Stomach (tissue), 9 donors: Measurements from ENCODE around the gene APLP1. TPM values are rescaled to one million over a fixed set of nuclear protein-coding genes. Genes with fewer than 3 reads are reported as not detected.

Experiments used
- DNase-seq, 2 donors: peaks; one replicate each; pipeline versions ENCODE4 v3.0.0 to v3.0.0-alpha.2; 2013 to 2019
- H3K27ac ChIP-seq, 5 donors: fragments of 200-600 bp in 4 of 5; sonication (generic) in 4 of 5; one replicate each; pipeline ENCODE4 v1.5.1; 2013 to 2019; ENCODE audit warnings: mild to moderate bottlenecking in 1 of 5, moderate library complexity in 1 of 5
- H3K27me3 ChIP-seq, 3 donors: fragments of 200-600 bp; sonication (generic); one replicate each; pipeline ENCODE4 v1.5.1; 2017 to 2019; ENCODE audit warnings: mixed run types in 1 of 3
- H3K36me3 ChIP-seq, 4 donors: fragments of 200-600 bp; sonication (generic); 1 replicate in 3 of 4; 2 replicates in 1 of 4; pipeline ENCODE4 v1.5.1; 2016 to 2019
- H3K4me1 ChIP-seq, 4 donors: fragments of 200-600 bp; sonication (generic); one replicate each; pipeline ENCODE4 v1.5.1; 2016 to 2019
- H3K4me3 ChIP-seq, 4 donors: fragments of 200-600 bp; sonication (generic) in 3 of 4; one replicate each; pipeline ENCODE4 v1.5.1; 2016 to 2019; ENCODE audit warnings: mild to moderate bottlenecking in 1 of 4
- H3K9me3 ChIP-seq, 4 donors: fragments of 200-600 bp; sonication (generic); one replicate each; pipeline ENCODE4 v1.5.1; 2016 to 2019
- EP300 ChIP-seq: sonication (generic); formaldehyde crosslinking; IDR thresholded peaks from one replicate; pipeline ENCODE4 v1.6.1; 2017; ENCODE audit warnings: antibody characterized with exemption
- POLR2A ChIP-seq, 4 donors: fragments of 450-650 bp; IDR thresholded peaks; one replicate each; pipeline ENCODE4 v1.6.1; 2016; ENCODE audit warnings: antibody characterized with exemption in 4 of 4, control low read depth in 2 of 4, mild to moderate bottlenecking in 1 of 4, moderate library complexity in 1 of 4
- POLR2AphosphoS5 ChIP-seq, 3 donors: sonication (generic); formaldehyde crosslinking; IDR thresholded peaks; one replicate each; pipeline ENCODE4 v1.6.1; 2016; ENCODE audit warnings: antibody characterized with exemption in 3 of 3
- WGBS, 5 donors: extraction: QIAGEN DNeasy Blood & Tissue Kit in 3 of 5; methylation state at CpG; one replicate each; pipeline versions ENCODE4 v1.1.5 to v1.1.7; 2013 to 2018; 5-methylcytosine and 5-hydroxymethylcytosine counted together
- intact Hi-C: fragments of 100-400 bp; cut with DNase I; formaldehyde crosslinking; loops from one replicate; pipeline ENCODE4 v1.15.1; 2023; ENCODE audit warnings: low total_unique reads
- polyA plus RNA-seq, 3 donors: library from polyadenylated mRNA; stranded (reverse); fragments of 200-250 nt; gene quantifications; one replicate each; pipeline ENCODE4 v1.2.3, GENCODE V29; 2013
- total RNA-seq, 5 donors: library from RNA; depleted of rRNA; stranded (reverse); fragments of >200 nt; gene quantifications; one replicate each; pipeline versions ENCODE4 v1.1.0 to v1.2.3, GENCODE V29; 2014 to 2016
- TF ChIP-seq, protein P1 (sequence below), 7 experiments: fragments of 450-650 bp in 4 of 7; fragments of 200-600 bp in 3 of 7; sonication (generic) in 3 of 7; IDR thresholded peaks; one replicate each; pipeline ENCODE4 v1.5.1; 2016 to 2019; ENCODE audit warnings: antibody characterized with exemption in 7 of 7, control low read depth in 2 of 7, mild to moderate bottlenecking in 1 of 7
- donor health status: healthy with polysubstance abuse.
- donor health status: Bipolar disorder and iron deficiency.
- donor health status: healthy.

APLP1 gene
- total and polyA plus RNA-seq, 8 donors, result 5.3 to 76.5 (median 18.4) TPM

DNA sequence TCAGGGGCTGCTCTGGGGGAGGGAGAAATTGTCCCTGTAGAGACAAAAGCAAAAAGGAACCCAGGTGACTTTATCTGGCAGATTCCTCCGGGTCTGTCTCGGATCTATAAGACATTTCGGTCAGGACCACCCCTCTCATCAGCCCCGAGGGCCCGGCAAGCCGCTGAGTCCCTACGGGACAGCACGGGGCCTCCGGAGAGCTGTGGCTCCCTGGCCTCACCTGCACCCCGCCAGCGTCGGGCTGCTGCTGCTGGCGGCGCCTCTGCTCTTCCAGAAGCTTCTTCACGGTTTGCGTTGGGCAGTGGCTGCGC lies 30.1 kb downstream of the APLP1 start:
- Histone ChIP-seq H3K4me3 (peak overlapping the region; percentile 72 to 95 (median 74)), H3K36me3 (peaks cover 27 to 46% (median 41%) of the 10 kb centered on the region in 4 donors), H3K4me1 (peaks cover 19 to 60% (median 32%) of the 10 kb centered on the region in 4 donors), H3K27me3 (no peaks in the 10 kb centered on the region), H3K9me3 (no peaks in the 10 kb centered on the region), H3K27ac (peak overlapping the region; percentile 84 to 95 (median 93))
- DNase-seq, result no peak
- 5 to 9% (median 9%) methylated on average over 14 to 17 of the region's 17 CpGs for WGBS, 5 donors
- intact Hi-C loops, result loop anchor here (5.0 kb wide), 1 partner anchor 34 kb away; no protein-coding TSS in a partner anchor
- TF ChIP-seq POLR2A (IDR thresholded peaks at IDR 0.05), result no peak
- no peak for TF ChIP-seq EP300
- TF ChIP-seq, protein P1, sequence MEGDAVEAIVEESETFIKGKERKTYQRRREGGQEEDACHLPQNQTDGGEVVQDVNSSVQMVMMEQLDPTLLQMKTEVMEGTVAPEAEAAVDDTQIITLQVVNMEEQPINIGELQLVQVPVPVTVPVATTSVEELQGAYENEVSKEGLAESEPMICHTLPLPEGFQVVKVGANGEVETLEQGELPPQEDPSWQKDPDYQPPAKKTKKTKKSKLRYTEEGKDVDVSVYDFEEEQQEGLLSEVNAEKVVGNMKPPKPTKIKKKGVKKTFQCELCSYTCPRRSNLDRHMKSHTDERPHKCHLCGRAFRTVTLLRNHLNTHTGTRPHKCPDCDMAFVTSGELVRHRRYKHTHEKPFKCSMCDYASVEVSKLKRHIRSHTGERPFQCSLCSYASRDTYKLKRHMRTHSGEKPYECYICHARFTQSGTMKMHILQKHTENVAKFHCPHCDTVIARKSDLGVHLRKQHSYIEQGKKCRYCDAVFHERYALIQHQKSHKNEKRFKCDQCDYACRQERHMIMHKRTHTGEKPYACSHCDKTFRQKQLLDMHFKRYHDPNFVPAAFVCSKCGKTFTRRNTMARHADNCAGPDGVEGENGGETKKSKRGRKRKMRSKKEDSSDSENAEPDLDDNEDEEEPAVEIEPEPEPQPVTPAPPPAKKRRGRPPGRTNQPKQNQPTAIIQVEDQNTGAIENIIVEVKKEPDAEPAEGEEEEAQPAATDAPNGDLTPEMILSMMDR (IDR thresholded peaks at IDR 0.05), result no peak
- TF ChIP-seq POLR2AphosphoS5 (IDR thresholded peaks at IDR 0.05), result no peak

DNA sequence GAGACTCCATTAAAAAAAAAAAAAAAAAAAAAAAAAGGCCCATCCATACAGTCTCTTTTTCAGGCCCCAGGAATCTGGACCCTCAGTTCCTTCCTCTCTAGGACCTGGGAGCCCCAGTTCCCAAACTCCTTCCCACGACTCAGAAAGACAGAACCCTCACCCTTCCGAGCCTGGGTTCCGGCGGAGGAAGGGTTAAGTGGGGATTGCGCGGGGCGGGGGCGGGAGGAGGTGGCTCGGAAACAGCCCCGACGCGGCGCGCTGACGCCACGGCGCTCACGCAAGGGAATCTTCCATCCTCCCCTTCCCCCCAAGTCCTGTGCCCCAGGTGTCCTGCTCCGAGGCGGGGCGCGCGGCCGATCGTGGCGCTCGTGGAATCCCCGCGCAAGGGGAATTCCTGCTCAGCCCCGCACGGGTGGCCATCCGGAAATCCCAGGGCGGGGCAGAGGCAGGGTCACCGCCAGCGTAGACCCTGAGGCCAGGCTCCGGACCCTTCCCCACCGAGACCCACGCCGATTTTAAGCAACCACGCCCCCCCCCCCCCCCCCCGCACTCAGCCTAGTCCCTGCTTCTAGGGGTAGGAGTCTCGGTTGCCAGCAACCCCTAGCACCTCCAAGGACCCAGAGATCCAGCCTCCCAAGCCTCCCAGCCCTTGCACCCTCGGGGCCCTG lies 31.3 kb downstream of the APLP1 start:
- Histone ChIP-seq H3K27ac (peak overlapping the region; percentile 84 to 95 (median 93)), H3K36me3 (peaks cover 20 to 34% (median 29%) of the 10 kb centered on the region in 4 donors), H3K27me3 (no peaks in the 10 kb centered on the region), H3K4me3 (peak overlapping the region; percentile 72 to 95 (median 74)), H3K4me1 (peaks cover 25 to 69% (median 37%) of the 10 kb centered on the region in 4 donors), H3K9me3 (no peaks in the 10 kb centered on the region)
- 0% methylated on average over 31 to 43 of the region's 43 CpGs for WGBS, 5 donors
- TF ChIP-seq POLR2A (IDR thresholded peaks at IDR 0.05) (no peak), POLR2AphosphoS5 (IDR thresholded peaks at IDR 0.05) (peak; percentile 78 to 87 (median 79))
- DNase-seq, result peak; percentile 85 to 95
- intact Hi-C loops, result loop anchor here (5.0 kb wide), 1 partner anchor 33 kb away; no protein-coding TSS in a partner anchor

DNA sequence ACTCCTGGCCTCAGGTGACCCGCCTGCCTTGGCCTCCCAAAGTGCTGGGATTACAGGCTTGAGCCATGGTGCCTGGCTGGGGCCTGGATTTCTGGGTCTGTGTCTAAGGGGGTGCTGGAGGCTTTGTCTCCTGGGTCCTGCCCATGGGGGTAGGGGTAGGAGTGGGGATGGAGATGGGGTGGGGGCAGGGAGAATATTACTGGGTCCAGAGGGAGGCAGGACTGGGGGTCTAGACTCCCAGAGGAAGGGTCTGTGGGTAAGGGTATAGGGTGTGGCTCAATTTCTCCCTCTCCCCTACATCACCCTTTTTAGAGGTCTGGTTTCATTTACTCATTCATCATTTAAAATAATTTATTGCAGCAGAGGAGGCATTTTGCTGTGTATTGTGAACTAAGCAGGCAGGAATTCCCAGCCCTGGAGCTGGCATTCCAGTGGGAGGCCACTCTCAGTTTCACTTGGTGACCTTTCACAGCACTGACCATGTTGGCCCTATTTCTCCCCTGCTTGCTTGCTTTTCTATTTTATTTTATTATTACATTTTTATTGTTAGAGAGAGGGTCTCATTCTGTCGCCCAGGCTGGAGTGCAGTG lies 32.8 kb downstream of the APLP1 start:
- H3K4me3 ChIP-seq, result peak overlapping the region; percentile 72 to 95 (median 74)
- H3K36me3 ChIP-seq, result peaks cover 8 to 19% (median 14%) of the 10 kb centered on the region in 4 donors
- H3K9me3 ChIP-seq, result no peaks in the 10 kb centered on the region
- TF ChIP-seq POLR2AphosphoS5 (IDR thresholded peaks at IDR 0.05), result no peak
- no peak for TF ChIP-seq EP300
- TF ChIP-seq, protein P1 (IDR thresholded peaks at IDR 0.05), result no peak
- no peak for TF ChIP-seq POLR2A (IDR thresholded peaks at IDR 0.05)
- intact Hi-C loops, result no loop called here
- peak in 1 of 2 donors; percentile 39 for DNase-seq
- peak overlapping the region; percentile 84 to 95 (median 93) for H3K27ac ChIP-seq
- H3K4me1 ChIP-seq, result peaks cover 27 to 75% (median 39%) of the 10 kb centered on the region in 4 donors
- no peaks in the 10 kb centered on the region for H3K27me3 ChIP-seq
- 68 to 88% (median 69%) methylated on average over 2 of the region's 2 CpGs for WGBS, 5 donors

DNA sequence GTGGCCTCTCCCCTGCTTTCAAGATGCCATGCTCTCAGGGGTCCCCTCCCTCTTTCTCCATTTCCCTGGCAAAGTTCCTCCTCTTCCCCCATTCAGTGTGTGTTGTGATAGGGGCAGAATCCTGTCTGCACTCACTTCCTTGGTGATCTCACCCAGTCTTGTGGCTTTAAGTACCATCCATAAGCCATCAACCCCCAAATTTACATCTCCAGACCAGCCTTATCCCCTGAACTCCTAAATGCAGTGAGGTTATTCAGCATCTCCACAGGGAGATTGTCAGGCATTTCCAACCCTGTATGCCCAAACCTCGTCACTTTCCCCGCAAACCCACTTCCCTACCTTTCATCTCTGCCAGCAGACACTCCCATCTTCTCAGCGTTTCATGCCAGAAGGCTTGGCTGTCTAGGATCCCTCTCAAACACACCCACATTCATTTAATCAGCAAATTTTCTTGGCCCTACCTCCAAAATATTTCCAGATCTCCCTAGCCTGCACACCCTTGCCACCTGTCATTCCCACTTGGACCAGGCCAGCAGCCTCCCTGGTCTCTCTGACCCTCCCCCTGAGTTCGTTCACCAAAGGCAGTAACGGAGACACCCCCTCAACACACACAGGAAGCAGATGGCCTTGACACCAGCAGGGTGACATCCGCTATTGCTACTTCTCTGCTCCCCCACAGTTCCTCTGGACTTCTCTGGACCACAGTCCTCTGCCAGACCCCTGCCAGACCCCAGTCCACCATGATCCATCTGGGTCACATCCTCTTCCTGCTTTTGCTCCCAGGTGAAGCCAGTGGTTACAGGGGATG lies 33.7 kb downstream of the APLP1 start, which contains the start of gene HCST:
Gene HCST, plus strand, starts transcription at position 676 of the 808 bp plus-strand sequence. Its CDS starts 65 bp downstream, at position 741.
- H3K27me3 ChIP-seq, result no peaks in the 10 kb centered on the region
- peaks cover 0 to 10% (median 5%) of the 10 kb centered on the region in 4 donors for H3K36me3 ChIP-seq
- H3K4me3 ChIP-seq, result peak within 1 kb of the TSS; percentile 25 to 95 (median 32)
- peak within 1 kb of the TSS; percentile 65 to 95 (median 93) for H3K27ac ChIP-seq
- H3K4me1 ChIP-seq, result peaks cover 36 to 75% (median 47%) of the 10 kb centered on the region in 4 donors
- DNase-seq, result peak in 1 of 2 donors; percentile 51
- WGBS, 5 donors, result 43 to 51% (median 48%) methylated on average over 6 of the region's 6 CpGs
- TF ChIP-seq POLR2AphosphoS5 (IDR thresholded peaks at IDR 0.05), result no peak
- TF ChIP-seq POLR2A (IDR thresholded peaks at IDR 0.05), result no peak
- no peak for TF ChIP-seq EP300
- TF ChIP-seq, protein P1 (IDR thresholded peaks at IDR 0.05), result no peak
- no peaks in the 10 kb centered on the region for H3K9me3 ChIP-seq
- intact Hi-C loops, result no loop called here
